Smooth muscle cell (in vitro differentiated cells): ENCODE data around the gene OGFOD3. TPM values are rescaled to one million over a fixed set of nuclear protein-coding genes. Genes with fewer than 3 reads are reported as not detected.
"Not testable (repeated sequence)": the region's sequence is repeated elsewhere in the genome, so short reads cannot be mapped to it uniquely, and the experiment has no call there.

ENCODE experiments used
- DNase-seq: peaks from one replicate; lab custom pipeline; 2025; ENCODE audit not compliant: unreplicated experiment; lab: John Stamatoyannopoulos, UW
- H2AFZ ChIP-seq: fragments of 200-600 bp; sonication (generic); 2 replicates; pipeline ENCODE4 v1.6.0; 2016; ENCODE audit warnings: antibody characterized with exemption, low read depth, mild to moderate bottlenecking
- H3F3A ChIP-seq: fragments of 200-600 bp; sonication (generic); 2 replicates; pipeline ENCODE4 v1.6.0; 2017; ENCODE audit warnings: antibody characterized with exemption, low read depth
- H3K27ac ChIP-seq: fragments of 200-600 bp; sonication (generic); 2 replicates; pipeline ENCODE4 v1.5.1; 2016; ENCODE audit warnings: low read depth, mild to moderate bottlenecking
- H3K27me3 ChIP-seq: fragments of 200-600 bp; sonication (generic); 2 replicates; pipeline ENCODE4 v1.6.1; 2016; ENCODE audit warnings: low read depth, mild to moderate bottlenecking
- H3K36me3 ChIP-seq: fragments of 200-600 bp; sonication (generic); 2 replicates; pipeline ENCODE4 v1.5.1; 2016; ENCODE audit warnings: low read depth
- H3K4me1 ChIP-seq: fragments of 200-600 bp; sonication (generic); 2 replicates; pipeline ENCODE4 v1.5.1; 2016; ENCODE audit warnings: low read depth
- H3K4me2 ChIP-seq: fragments of 200-600 bp; sonication (generic); 2 replicates; pipeline ENCODE4 v1.6.0; 2016; ENCODE audit warnings: mild to moderate bottlenecking
- H3K4me3 ChIP-seq: fragments of 200-600 bp; sonication (generic); 2 replicates; pipeline ENCODE4 v1.5.1; 2016; ENCODE audit warnings: mild to moderate bottlenecking
- H3K79me2 ChIP-seq: fragments of 200-600 bp; sonication (generic); 2 replicates; pipeline ENCODE4 v1.6.0; 2016; ENCODE audit warnings: low read depth, mild to moderate bottlenecking
- H3K9ac ChIP-seq: fragments of 200-600 bp; sonication (generic); 2 replicates; pipeline ENCODE4 v1.6.0; 2016; ENCODE audit warnings: low read depth
- H3K9me3 ChIP-seq: fragments of 200-600 bp; sonication (generic); replicated peaks from 2 replicates; pipeline ENCODE4 v1.5.1; 2016; ENCODE audit warnings: low read depth
- H4K20me1 ChIP-seq: fragments of 200-600 bp; sonication (generic); 2 replicates; pipeline ENCODE4 v1.6.0; 2016; ENCODE audit warnings: low read depth
- WGBS: methylation state at CpG from one replicate; pipeline ENCODE4 v1.1.7; 2016; ENCODE audit warnings: low lambda C conversion rate; 5-methylcytosine and 5-hydroxymethylcytosine counted together
- polyA plus RNA-seq: library from polyadenylated mRNA; unstranded; fragments of >200 nt; fragmentation: Nextera tagmentation; extraction: Ambion mirVana; gene quantifications from 2 replicates; pipeline ENCODE4 v1.2.1, GENCODE V29; 2016
- total RNA-seq: library from RNA; depleted of rRNA; stranded (reverse); fragments of >200 nt; gene quantifications from 2 replicates; pipeline ENCODE4 v1.2.3, GENCODE V29; 2014
- TF ChIP-seq, protein P1 (sequence below): fragments of 200-600 bp; sonication (generic); IDR thresholded peaks from 2 replicates; pipeline ENCODE4 v1.5.1; 2017; ENCODE audit warnings: borderline replicate concordance, mild to moderate bottlenecking, antibody characterized with exemption; ENCODE audit not compliant: insufficient read depth, poor library complexity, severe bottlenecking

Gene OGFOD3
- total and polyA plus RNA-seq, 2 experiments from 2014 or later, result 10.5 to 30.4 TPM

DNA sequence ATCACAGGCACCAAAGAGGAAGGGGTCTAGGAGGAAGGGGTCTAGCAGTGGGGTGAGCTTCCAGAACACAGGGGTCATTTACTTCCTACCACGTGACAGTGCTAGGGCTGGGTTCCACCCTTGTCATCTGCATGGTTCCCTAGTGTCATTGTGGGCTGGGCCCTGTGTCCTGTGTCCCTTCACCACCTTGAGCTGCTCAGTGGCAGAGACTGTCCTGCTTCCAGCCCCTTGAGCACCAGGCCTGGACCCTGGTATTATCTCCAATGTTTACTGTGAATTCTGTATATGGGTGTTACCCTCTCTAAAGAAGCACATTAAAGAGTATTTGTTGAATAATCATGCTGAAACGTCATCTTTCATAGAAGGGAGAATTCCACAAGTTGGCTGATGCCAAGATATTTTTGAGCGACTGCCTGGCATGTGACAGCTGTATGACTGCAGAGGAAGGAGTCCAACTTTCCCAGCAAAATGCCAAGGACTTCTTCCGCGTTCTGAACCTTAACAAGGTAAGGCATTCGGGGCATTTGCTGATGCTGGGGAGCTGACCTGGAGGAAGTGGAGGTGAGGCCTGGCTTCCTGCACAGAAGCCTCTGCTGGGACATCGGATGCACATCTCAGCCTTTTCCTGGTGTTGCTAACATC is 45.7 kb upstream of the OGFOD3 start:
- Histone ChIP-seq H3F3A (no peaks in the 10 kb centered on the region), H3K4me3 (no peak overlapping the region), H3K79me2 (peaks cover 16% of the 10 kb centered on the region), H3K9ac (no peak overlapping the region), H3K9me3 (no peaks in the 10 kb centered on the region), H4K20me1 (peaks cover 33% of the 10 kb centered on the region), H3K4me1 (no peaks in the 10 kb centered on the region), H3K27me3 (no peaks in the 10 kb centered on the region), H2AFZ (no peak overlapping the region), H3K36me3 (peaks cover 7% of the 10 kb centered on the region), H3K4me2 (no peak overlapping the region), H3K27ac (no peak overlapping the region)
- WGBS, result 98% methylated on average over 7 of the region's 7 CpGs
- no peak for DNase-seq
- TF ChIP-seq, protein P1, sequence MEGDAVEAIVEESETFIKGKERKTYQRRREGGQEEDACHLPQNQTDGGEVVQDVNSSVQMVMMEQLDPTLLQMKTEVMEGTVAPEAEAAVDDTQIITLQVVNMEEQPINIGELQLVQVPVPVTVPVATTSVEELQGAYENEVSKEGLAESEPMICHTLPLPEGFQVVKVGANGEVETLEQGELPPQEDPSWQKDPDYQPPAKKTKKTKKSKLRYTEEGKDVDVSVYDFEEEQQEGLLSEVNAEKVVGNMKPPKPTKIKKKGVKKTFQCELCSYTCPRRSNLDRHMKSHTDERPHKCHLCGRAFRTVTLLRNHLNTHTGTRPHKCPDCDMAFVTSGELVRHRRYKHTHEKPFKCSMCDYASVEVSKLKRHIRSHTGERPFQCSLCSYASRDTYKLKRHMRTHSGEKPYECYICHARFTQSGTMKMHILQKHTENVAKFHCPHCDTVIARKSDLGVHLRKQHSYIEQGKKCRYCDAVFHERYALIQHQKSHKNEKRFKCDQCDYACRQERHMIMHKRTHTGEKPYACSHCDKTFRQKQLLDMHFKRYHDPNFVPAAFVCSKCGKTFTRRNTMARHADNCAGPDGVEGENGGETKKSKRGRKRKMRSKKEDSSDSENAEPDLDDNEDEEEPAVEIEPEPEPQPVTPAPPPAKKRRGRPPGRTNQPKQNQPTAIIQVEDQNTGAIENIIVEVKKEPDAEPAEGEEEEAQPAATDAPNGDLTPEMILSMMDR, result no peak

DNA sequence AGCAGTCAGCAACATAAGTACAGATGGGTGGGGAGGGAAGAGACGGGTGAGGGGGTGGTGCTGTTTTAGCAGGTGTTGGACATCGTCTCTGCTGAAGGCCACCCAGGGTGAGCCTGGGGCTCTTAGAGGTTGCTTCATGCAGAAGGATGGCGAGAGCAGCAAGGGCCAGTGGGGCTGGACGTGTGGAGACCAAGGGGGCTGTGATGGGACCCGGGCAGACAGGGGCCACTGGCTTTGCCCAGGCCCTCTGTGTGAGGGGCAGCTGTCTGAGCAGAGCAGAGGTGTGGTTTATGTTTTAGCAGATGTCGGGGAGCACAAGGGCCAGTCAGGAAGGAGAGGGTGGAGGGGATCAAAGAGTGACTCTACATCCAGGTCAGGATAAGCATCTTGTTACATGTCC is 45.0 kb upstream of the OGFOD3 start:
- Histone ChIP-seq H3K4me2 (no peak overlapping the region), H3K9me3 (no peaks in the 10 kb centered on the region), H4K20me1 (peaks cover 27% of the 10 kb centered on the region), H3K27ac (no peak overlapping the region), H3K9ac (no peak overlapping the region), H3K27me3 (no peaks in the 10 kb centered on the region), H3F3A (no peaks in the 10 kb centered on the region), H2AFZ (no peak overlapping the region), H3K79me2 (peaks cover 19% of the 10 kb centered on the region), H3K36me3 (peaks cover 7% of the 10 kb centered on the region), H3K4me3 (no peak overlapping the region), H3K4me1 (no peaks in the 10 kb centered on the region)
- 95% methylated on average over 6 of the region's 6 CpGs for WGBS
- DNase-seq, result no peak
- TF ChIP-seq, protein P1, result no peak

DNA sequence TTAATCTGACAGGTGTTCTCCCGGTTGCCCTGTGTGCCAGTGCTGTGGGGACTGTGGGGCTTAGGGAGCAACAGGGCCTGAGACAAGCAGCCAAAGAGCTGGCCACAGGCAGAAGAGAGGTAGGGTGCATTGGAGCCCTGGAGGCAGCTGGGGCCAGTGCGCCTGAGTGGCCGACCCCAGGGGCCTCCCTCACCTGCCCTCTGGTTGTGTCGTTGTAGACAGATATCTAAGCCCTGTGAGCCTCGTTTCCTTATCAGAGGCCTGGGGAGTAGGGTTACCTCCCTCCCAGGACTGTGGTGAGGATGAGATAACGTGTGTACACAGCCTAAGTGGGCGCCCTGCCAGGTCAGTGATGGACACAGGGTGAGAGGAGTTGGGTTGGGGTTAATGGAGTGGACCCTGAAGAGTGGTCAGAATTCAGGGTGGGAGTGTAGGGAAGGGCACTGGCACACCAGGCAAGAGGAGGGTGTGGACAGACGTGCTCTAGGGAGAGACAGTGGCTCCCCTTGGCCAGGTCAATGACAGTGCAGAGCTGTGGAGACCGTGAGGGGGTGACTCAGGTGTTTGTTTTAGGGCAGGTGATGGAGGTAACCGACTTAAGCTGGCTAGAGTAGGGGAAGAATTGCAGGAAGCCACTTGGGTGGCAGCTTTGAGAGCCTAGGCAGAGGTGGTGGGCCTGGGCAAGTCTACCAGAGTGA is 43.6 kb upstream of the OGFOD3 start:
- H3K4me2 ChIP-seq, result no peak overlapping the region
- no peak overlapping the region for H3K4me3 ChIP-seq
- peaks cover 5% of the 10 kb centered on the region for H3K4me1 ChIP-seq
- no peak overlapping the region for H3K9ac ChIP-seq
- H3K27ac ChIP-seq, result no peak overlapping the region
- H3K79me2 ChIP-seq, result peaks cover 19% of the 10 kb centered on the region
- DNase-seq, result no peak
- peaks cover 23% of the 10 kb centered on the region for H4K20me1 ChIP-seq
- TF ChIP-seq, protein P1, result no peak
- no peaks in the 10 kb centered on the region for H3K27me3 ChIP-seq
- peaks cover 7% of the 10 kb centered on the region for H3K36me3 ChIP-seq
- H3K9me3 ChIP-seq, result no peaks in the 10 kb centered on the region
- 95% methylated on average over 10 of the region's 10 CpGs for WGBS
- no peak overlapping the region for H2AFZ ChIP-seq
- peaks cover 7% of the 10 kb centered on the region for H3F3A ChIP-seq

DNA sequence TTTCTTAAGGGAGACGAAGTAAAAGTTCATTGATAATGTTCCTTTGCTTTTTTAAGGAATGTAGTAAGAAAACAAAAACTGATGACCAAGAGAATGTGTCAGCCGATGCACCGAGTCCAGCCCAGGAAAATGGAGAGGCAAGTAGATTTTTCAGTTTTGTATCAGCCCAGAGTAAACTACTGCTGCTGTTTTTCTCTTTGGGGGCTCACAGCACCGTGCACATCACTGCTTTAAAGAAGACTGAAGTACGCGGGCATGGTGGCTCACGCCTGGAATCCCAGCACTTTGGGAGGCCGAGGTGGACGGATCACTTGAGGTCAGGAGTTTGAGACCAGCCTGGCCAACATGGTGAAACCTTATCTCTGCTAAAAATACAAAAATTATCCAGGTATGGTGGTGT is 41.5 kb upstream of the OGFOD3 start:
- WGBS, result 94% methylated on average over 9 of the region's 9 CpGs
- not testable (repeated sequence) for H3K27ac ChIP-seq, H3K36me3 ChIP-seq, H2AFZ ChIP-seq, H3K9me3 ChIP-seq, H3K27me3 ChIP-seq, DNase-seq, H3K4me1 ChIP-seq, H3K9ac ChIP-seq, H3F3A ChIP-seq
- Histone ChIP-seq H3K4me2 (peak overlapping the region; percentile 90), H3K79me2 (peaks cover 19% of the 10 kb centered on the region), H4K20me1 (peaks cover 20% of the 10 kb centered on the region), H3K4me3 (peak overlapping the region; percentile 76)
